OCI-LY1 (cell line): ENCODE data around the gene DMD.

Experiments
- EZH2 ChIP-seq: fragments of 200-600 bp; sonication (generic), shearing (Covaris generic); IDR thresholded peaks from 2 replicates; pipeline ENCODE4 v1.8.0; 2017; ENCODE audit warnings: borderline replicate concordance, mixed run types, mild to moderate bottlenecking, antibody characterized with exemption, low read length, moderate library complexity, mixed read lengths
- TF ChIP-seq, protein P1 (sequence below): fragments of 200-600 bp; sonication (generic), shearing (Covaris generic); IDR thresholded peaks from 2 replicates; pipeline ENCODE4 v1.5.1; 2017; ENCODE audit warnings: mild to moderate bottlenecking, antibody characterized with exemption, low read length, moderate library complexity, mixed read lengths

DNA sequence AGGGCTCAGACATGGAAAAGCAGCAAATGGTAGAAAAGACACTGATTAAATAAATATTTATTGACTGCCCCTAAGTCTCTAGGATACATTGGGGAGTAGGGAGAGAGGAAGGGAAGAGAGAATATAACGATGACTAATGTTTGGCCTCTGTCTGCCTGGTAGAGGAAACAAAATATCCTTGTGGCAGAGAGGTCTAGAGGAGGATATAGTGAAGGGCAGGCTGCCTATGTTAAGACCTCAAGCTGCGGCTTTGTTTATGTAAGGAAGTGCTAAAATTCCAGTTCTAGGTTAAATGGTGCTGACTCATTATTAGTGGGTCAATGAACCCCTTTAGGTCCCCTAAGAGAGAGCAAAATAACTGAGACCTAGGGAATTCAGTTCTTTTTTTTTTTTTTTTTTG lies 1712.2 kb downstream of the DMD start:
- TF ChIP-seq, protein P1, sequence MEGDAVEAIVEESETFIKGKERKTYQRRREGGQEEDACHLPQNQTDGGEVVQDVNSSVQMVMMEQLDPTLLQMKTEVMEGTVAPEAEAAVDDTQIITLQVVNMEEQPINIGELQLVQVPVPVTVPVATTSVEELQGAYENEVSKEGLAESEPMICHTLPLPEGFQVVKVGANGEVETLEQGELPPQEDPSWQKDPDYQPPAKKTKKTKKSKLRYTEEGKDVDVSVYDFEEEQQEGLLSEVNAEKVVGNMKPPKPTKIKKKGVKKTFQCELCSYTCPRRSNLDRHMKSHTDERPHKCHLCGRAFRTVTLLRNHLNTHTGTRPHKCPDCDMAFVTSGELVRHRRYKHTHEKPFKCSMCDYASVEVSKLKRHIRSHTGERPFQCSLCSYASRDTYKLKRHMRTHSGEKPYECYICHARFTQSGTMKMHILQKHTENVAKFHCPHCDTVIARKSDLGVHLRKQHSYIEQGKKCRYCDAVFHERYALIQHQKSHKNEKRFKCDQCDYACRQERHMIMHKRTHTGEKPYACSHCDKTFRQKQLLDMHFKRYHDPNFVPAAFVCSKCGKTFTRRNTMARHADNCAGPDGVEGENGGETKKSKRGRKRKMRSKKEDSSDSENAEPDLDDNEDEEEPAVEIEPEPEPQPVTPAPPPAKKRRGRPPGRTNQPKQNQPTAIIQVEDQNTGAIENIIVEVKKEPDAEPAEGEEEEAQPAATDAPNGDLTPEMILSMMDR, result no peak
- no peak for TF ChIP-seq EZH2
